ENCODE results near the gene KIRREL3.
"Not testable (repeated sequence)": the region's sequence is repeated elsewhere in the genome, so short reads cannot be mapped to it uniquely, and the experiment has no call there.

The KIRREL3 gene

GRCh38 chr11:126952533-126952932, 48.0 kb downstream of the KIRREL3 start:
- not testable (repeated sequence) for H2AK5ac ChIP-seq (ENCODE audit: low read depth, low read length); H3K27ac ChIP-seq (replicated peaks; ENCODE audit: low read length); H2AFZ ChIP-seq (ENCODE audit: low read length); H3K4me2 ChIP-seq (ENCODE audit: insufficient read depth, low read length, poor library complexity, severe bottlenecking); H3K9me3 ChIP-seq (replicated peaks in 1 of 2; ENCODE audit: control insufficient read depth in 2 of 2, insufficient read depth in 1 of 2, low read depth in 1 of 2, low read length in 2 of 2); H4K8ac ChIP-seq (ENCODE audit: low read depth, low read length); H3K27me3 ChIP-seq (ENCODE audit: control insufficient read depth in 3 of 3, insufficient read depth in 3 of 3, low read depth in 1 of 3, low read length in 3 of 3); DNase-seq (ENCODE audit: low spot score); H3K9ac ChIP-seq (ENCODE audit: low read depth, low read length, poor library complexity); H3K4ac ChIP-seq (ENCODE audit: low read length); H2BK120ac ChIP-seq (ENCODE audit: low read depth, low read length); H3K36me3 ChIP-seq (replicated peaks in 1 of 2; ENCODE audit: control insufficient read depth in 2 of 2, insufficient read depth in 2 of 2, low read length in 2 of 2); H3K23ac ChIP-seq (ENCODE audit: low read depth, low read length, poor library complexity); H3K79me1 ChIP-seq (ENCODE audit: low read depth, low read length); H2BK12ac ChIP-seq (ENCODE audit: low read length); H3K4me3 ChIP-seq (ENCODE audit: low read length in 2 of 2); H2BK15ac ChIP-seq (ENCODE audit: low read length); H3K18ac ChIP-seq (ENCODE audit: low read length); H3K14ac ChIP-seq (ENCODE audit: low read length); H2BK5ac ChIP-seq (ENCODE audit: low read length); H4K91ac ChIP-seq (ENCODE audit: low read depth, low read length, poor library complexity)
- no CpG with 5 or more reads among the region's 2 CpGs for WGBS, 2 donors (ENCODE audit: extremely low coverage in 2 of 2, insufficient read length in 2 of 2, insufficient replicate concordance in 1 of 2)
- H3K4me1 ChIP-seq (ENCODE audit: control insufficient read depth in 2 of 2, insufficient read depth in 1 of 2, low read depth in 1 of 2, low read length in 2 of 2), result peaks cover 0 to 12% of the 10 kb centered on the region in 2 donors

DNA sequence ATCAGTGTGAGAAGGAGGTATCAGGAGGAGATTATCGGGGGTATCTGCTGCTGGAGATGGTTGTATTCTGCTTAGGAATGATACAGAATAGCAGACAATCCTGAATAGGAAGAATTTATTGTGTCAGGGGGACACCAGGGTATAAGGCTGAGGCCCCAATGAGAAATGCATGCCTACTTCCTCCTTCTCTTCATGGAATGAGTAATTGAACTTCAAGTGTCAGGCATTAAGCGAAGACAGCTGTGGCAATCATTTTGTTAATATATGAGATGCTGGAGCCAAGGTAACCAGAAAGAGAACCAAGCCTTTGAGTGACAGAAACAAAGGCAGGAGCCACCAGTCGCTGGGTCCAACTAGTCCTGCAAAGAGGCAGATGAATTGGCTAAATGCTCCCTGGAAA, 49.1 kb downstream of the KIRREL3 start:
- Histone ChIP-seq H2AK5ac (ENCODE audit: low read depth, low read length) (no peak overlapping the region), H4K8ac (ENCODE audit: low read depth, low read length) (no peak overlapping the region), H3K79me1 (ENCODE audit: low read depth, low read length) (no peaks in the 10 kb centered on the region), H2BK120ac (ENCODE audit: low read depth, low read length) (no peak overlapping the region), H3K4ac (ENCODE audit: low read length) (no peak overlapping the region), H3K27ac (replicated peaks; ENCODE audit: low read length) (no peak overlapping the region), H3K14ac (ENCODE audit: low read length) (no peak overlapping the region), H3K9me3 (replicated peaks in 1 of 2; ENCODE audit: control insufficient read depth in 2 of 2, insufficient read depth in 1 of 2, low read depth in 1 of 2, low read length in 2 of 2) (no peaks in the 10 kb centered on the region), H3K36me3 (replicated peaks in 1 of 2; ENCODE audit: control insufficient read depth in 2 of 2, insufficient read depth in 2 of 2, low read length in 2 of 2) (no peaks in the 10 kb centered on the region), H2AFZ (ENCODE audit: low read length) (no peak overlapping the region), H2BK12ac (ENCODE audit: low read length) (no peak overlapping the region), H3K27me3 (ENCODE audit: control insufficient read depth in 3 of 3, insufficient read depth in 3 of 3, low read depth in 1 of 3, low read length in 3 of 3) (no peaks in the 10 kb centered on the region), H3K4me3 (ENCODE audit: low read length in 2 of 2) (no peak overlapping the region), H3K9ac (ENCODE audit: low read depth, low read length, poor library complexity) (no peak overlapping the region), H2BK15ac (ENCODE audit: low read length) (no peak overlapping the region), H3K4me1 (ENCODE audit: control insufficient read depth in 2 of 2, insufficient read depth in 1 of 2, low read depth in 1 of 2, low read length in 2 of 2) (peaks cover 0 to 12% of the 10 kb centered on the region in 2 donors), H3K23ac (ENCODE audit: low read depth, low read length, poor library complexity) (no peak overlapping the region), H4K91ac (ENCODE audit: low read depth, low read length, poor library complexity) (no peak overlapping the region), H3K18ac (ENCODE audit: low read length) (no peak overlapping the region), H3K4me2 (ENCODE audit: insufficient read depth, low read length, poor library complexity, severe bottlenecking) (no peak overlapping the region), H2BK5ac (ENCODE audit: low read length) (no peak overlapping the region)
- DNase-seq (ENCODE audit: low spot score), result no peak
- no CpG with 5 or more reads among the region's 3 CpGs for WGBS, 2 donors (ENCODE audit: extremely low coverage in 2 of 2, insufficient read length in 2 of 2, insufficient replicate concordance in 1 of 2)

- no peak overlapping the region for H3K4ac ChIP-seq (ENCODE audit: low read length)
- H2AK5ac ChIP-seq (ENCODE audit: low read depth, low read length), result no peak overlapping the region
- no peak overlapping the region for H2BK5ac ChIP-seq (ENCODE audit: low read length)
- no peak overlapping the region for H3K9ac ChIP-seq (ENCODE audit: low read depth, low read length, poor library complexity)
- no peak for DNase-seq (ENCODE audit: low spot score)
- H3K23ac ChIP-seq (ENCODE audit: low read depth, low read length, poor library complexity), result no peak overlapping the region
- H2AFZ ChIP-seq (ENCODE audit: low read length), result no peak overlapping the region
- no peaks in the 10 kb centered on the region for H3K36me3 ChIP-seq (replicated peaks in 1 of 2; ENCODE audit: control insufficient read depth in 2 of 2, insufficient read depth in 2 of 2, low read length in 2 of 2)
- no peak overlapping the region for H2BK12ac ChIP-seq (ENCODE audit: low read length)
- H3K27ac ChIP-seq (replicated peaks; ENCODE audit: low read length), result no peak overlapping the region
- H2BK120ac ChIP-seq (ENCODE audit: low read depth, low read length), result no peak overlapping the region
- H3K27me3 ChIP-seq (ENCODE audit: control insufficient read depth in 3 of 3, insufficient read depth in 3 of 3, low read depth in 1 of 3, low read length in 3 of 3), result no peaks in the 10 kb centered on the region
- H4K8ac ChIP-seq (ENCODE audit: low read depth, low read length), result no peak overlapping the region
- H3K4me2 ChIP-seq (ENCODE audit: insufficient read depth, low read length, poor library complexity, severe bottlenecking), result no peak overlapping the region
- H3K18ac ChIP-seq (ENCODE audit: low read length), result no peak overlapping the region
- H3K9me3 ChIP-seq (replicated peaks in 1 of 2; ENCODE audit: control insufficient read depth in 2 of 2, insufficient read depth in 1 of 2, low read depth in 1 of 2, low read length in 2 of 2), result no peaks in the 10 kb centered on the region
- H3K4me3 ChIP-seq (ENCODE audit: low read length in 2 of 2), result no peak overlapping the region
- H3K4me1 ChIP-seq (ENCODE audit: control insufficient read depth in 2 of 2, insufficient read depth in 1 of 2, low read depth in 1 of 2, low read length in 2 of 2), result peaks cover 0 to 4% of the 10 kb centered on the region in 2 donors
- H4K91ac ChIP-seq (ENCODE audit: low read depth, low read length, poor library complexity), result no peak overlapping the region
- H3K79me1 ChIP-seq (ENCODE audit: low read depth, low read length), result no peaks in the 10 kb centered on the region
- H3K14ac ChIP-seq (ENCODE audit: low read length), result no peak overlapping the region
- WGBS, 2 donors (ENCODE audit: extremely low coverage in 2 of 2, insufficient read length in 2 of 2, insufficient replicate concordance in 1 of 2), result no CpG with 5 or more reads among the region's 6 CpGs
- no peak overlapping the region for H2BK15ac ChIP-seq (ENCODE audit: low read length)
These were observed 51.3 kb downstream of the KIRREL3 start for GRCh38 chr11:126949066-126949891.

DNA sequence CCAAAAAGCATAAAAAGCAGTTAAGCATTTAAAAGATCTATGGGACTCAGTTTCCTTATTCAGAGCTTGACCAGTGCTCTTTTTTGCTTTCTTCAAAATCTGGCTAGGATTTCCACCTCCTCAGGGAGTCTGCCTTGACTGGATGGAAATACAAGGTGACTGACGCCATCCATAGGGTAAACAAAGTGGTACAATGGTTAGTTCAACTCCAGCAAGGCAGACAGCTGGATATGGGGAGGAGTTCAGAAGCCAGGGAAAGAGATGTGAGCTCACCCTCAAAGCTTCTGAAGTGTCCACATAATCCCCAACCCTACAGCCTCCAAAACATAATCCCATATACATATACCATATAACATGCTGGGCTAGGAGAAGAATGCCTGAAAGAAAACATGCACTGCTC, 52.0 kb downstream of the KIRREL3 start:
- Histone ChIP-seq H3K23ac (ENCODE audit: low read depth, low read length, poor library complexity) (no peak overlapping the region), H2BK15ac (ENCODE audit: low read length) (no peak overlapping the region), H2AFZ (ENCODE audit: low read length) (no peak overlapping the region), H2BK12ac (ENCODE audit: low read length) (no peak overlapping the region), H3K4ac (ENCODE audit: low read length) (no peak overlapping the region), H3K27ac (replicated peaks; ENCODE audit: low read length) (no peak overlapping the region), H3K4me3 (ENCODE audit: low read length in 2 of 2) (no peak overlapping the region), H3K4me2 (ENCODE audit: insufficient read depth, low read length, poor library complexity, severe bottlenecking) (no peak overlapping the region), H3K9me3 (replicated peaks in 1 of 2; ENCODE audit: control insufficient read depth in 2 of 2, insufficient read depth in 1 of 2, low read depth in 1 of 2, low read length in 2 of 2) (no peaks in the 10 kb centered on the region), H4K91ac (ENCODE audit: low read depth, low read length, poor library complexity) (no peak overlapping the region), H3K36me3 (replicated peaks in 1 of 2; ENCODE audit: control insufficient read depth in 2 of 2, insufficient read depth in 2 of 2, low read length in 2 of 2) (no peaks in the 10 kb centered on the region), H3K27me3 (ENCODE audit: control insufficient read depth in 3 of 3, insufficient read depth in 3 of 3, low read depth in 1 of 3, low read length in 3 of 3) (no peaks in the 10 kb centered on the region), H3K79me1 (ENCODE audit: low read depth, low read length) (no peaks in the 10 kb centered on the region), H2AK5ac (ENCODE audit: low read depth, low read length) (no peak overlapping the region), H4K8ac (ENCODE audit: low read depth, low read length) (no peak overlapping the region), H3K4me1 (ENCODE audit: control insufficient read depth in 2 of 2, insufficient read depth in 1 of 2, low read depth in 1 of 2, low read length in 2 of 2) (peaks cover 0 to 4% of the 10 kb centered on the region in 2 donors), H2BK5ac (ENCODE audit: low read length) (no peak overlapping the region), H3K9ac (ENCODE audit: low read depth, low read length, poor library complexity) (no peak overlapping the region), H2BK120ac (ENCODE audit: low read depth, low read length) (no peak overlapping the region), H3K14ac (ENCODE audit: low read length) (no peak overlapping the region), H3K18ac (ENCODE audit: low read length) (no peak overlapping the region)
- DNase-seq (ENCODE audit: low spot score), result no peak
- whole genome bisulfite sequencing, 2 donors (ENCODE audit: extremely low coverage in 2 of 2, insufficient read length in 2 of 2, insufficient replicate concordance in 1 of 2), result no CpG with 5 or more reads among the region's 1 CpG

All from neuronal stem cell (in vitro differentiated cells).